H1 (cell line): ENCODE results near the gene VAT1L.

Experiments used
- BCL11A ChIP-seq, 2 experiments: IDR thresholded peaks; one replicate each; pipeline ENCODE4 v1.6.1; 2011; ENCODE audit warnings: low read depth in 2 of 2, low read length in 2 of 2, mild to moderate bottlenecking in 2 of 2
- CTCF ChIP-seq, 3 experiments: IDR thresholded peaks; 1 replicate in 2 of 3; 2 replicates in 1 of 3; pipeline versions ENCODE4 v1.5.1 to v1.6.1; 2011; ENCODE audit warnings: low read length in 3 of 3, mild to moderate bottlenecking in 3 of 3, inconsistent platforms in 2 of 3, low read depth in 1 of 3, moderate library complexity in 1 of 3; ENCODE audit not compliant: insufficient read depth in 1 of 3; ENCODE audit errors: control extremely low read depth in 1 of 3
- JUN ChIP-seq: IDR thresholded peaks from 2 replicates; pipeline ENCODE4 v1.6.1; 2011; ENCODE audit warnings: low read depth, mild to moderate bottlenecking, improper control_type of control experiment, low read length
- POLR2A ChIP-seq, 2 experiments: IDR thresholded peaks; 1 replicate in 1 of 2; 2 replicates in 1 of 2; pipeline ENCODE4 v1.6.1; 2011; ENCODE audit warnings: low read depth in 2 of 2, low read length in 2 of 2, mild to moderate bottlenecking in 2 of 2; ENCODE audit errors: control extremely low read depth in 1 of 2

GRCh38 chr16:77955127-77955526, 166.8 kb downstream of the VAT1L start:
- TF ChIP-seq JUN = no peak
- TF ChIP-seq POLR2A (IDR thresholded peaks at IDR 0.05; ENCODE audit: control extremely low read depth in 1 of 2, low read depth in 2 of 2, low read length in 2 of 2) = no peak
- peak; percentile 20 to 41 (median 32) for TF ChIP-seq CTCF (IDR thresholded peaks at IDR 0.05; ENCODE audit: control extremely low read depth in 1 of 3, insufficient read depth in 1 of 3, low read depth in 1 of 3, low read length in 3 of 3)
- TF ChIP-seq BCL11A (IDR thresholded peaks at IDR 0.05; ENCODE audit: low read depth in 2 of 2, low read length in 2 of 2) = no peak
